ENCODE measurements around the gene RNU5B-1.
"Not testable (repeated sequence)": the region's sequence is repeated elsewhere in the genome, so short reads cannot be mapped to it uniquely, and the experiment has no call there.

Gene RNU5B-1

DNA sequence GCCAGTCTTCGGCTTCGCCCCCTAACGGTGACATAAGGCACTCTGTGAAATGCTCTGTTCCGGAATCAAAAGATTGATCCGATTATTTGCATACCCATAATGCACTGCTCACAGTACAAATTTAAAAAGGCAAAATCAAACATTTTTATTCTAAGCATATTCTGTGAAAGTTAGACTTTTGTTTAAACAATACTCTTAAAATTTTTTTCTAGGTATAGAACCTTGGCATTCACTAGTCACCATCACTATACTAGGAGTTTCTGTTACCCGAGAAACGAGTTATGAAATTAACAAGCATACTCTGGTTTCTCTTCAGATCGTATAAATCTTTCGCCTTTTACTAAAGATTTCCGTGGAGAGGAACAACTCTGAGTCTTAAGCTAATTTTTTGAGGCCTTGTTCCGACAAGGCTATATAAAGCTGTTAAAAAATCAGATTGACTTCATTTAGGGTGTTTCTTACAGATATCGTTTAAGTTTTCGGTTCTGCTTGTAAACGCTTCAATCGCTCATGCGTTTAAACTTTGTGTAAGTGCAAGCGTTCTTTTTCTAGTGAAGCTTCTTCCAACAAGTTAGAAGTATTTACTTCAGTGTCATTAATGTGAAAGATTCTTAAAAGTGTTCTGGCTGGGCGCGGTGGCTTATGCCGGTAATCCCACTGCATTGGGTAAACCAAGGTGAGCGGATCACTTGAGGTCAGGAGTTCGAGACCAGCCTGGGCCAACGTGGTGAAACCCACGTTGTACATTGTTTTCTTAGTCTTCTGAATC, at the start of gene RNU5B-1:
TSS of gene RNU5B-1 (plus strand) at position 297 of the 769 bp plus-strand sequence.
- DNase-seq = peak; percentile 97
- in situ Hi-C loops (cut with HindIII; ENCODE audit: low pct_ligation_motif_present, low pct_unique_long_range_greater_than_20kb, low sequenced_read_pairs) = no loop called here

DNA sequence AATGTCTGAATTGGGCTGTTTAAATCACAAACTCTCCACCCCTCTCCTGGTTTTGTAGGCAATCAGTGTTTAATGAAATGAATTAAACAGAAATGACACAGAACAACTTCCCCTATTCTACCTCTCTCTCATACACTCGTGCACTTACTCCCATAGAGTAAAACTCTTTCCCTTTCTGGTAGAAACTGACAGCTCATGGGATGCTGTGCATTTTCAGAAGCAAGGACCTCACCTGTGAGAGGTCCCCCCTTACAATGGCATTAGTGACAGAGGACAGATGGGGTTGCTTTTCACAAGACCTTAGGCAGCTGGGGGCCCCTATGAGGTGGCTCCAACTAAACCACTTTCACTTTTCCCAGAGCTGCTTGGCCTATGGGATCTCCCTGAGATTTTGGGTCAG, 49.7 kb upstream of the RNU5B-1 start:
- DNase-seq = no peak
- in situ Hi-C loops (cut with HindIII; ENCODE audit: low pct_ligation_motif_present, low pct_unique_long_range_greater_than_20kb, low sequenced_read_pairs) = no loop called here

DNA sequence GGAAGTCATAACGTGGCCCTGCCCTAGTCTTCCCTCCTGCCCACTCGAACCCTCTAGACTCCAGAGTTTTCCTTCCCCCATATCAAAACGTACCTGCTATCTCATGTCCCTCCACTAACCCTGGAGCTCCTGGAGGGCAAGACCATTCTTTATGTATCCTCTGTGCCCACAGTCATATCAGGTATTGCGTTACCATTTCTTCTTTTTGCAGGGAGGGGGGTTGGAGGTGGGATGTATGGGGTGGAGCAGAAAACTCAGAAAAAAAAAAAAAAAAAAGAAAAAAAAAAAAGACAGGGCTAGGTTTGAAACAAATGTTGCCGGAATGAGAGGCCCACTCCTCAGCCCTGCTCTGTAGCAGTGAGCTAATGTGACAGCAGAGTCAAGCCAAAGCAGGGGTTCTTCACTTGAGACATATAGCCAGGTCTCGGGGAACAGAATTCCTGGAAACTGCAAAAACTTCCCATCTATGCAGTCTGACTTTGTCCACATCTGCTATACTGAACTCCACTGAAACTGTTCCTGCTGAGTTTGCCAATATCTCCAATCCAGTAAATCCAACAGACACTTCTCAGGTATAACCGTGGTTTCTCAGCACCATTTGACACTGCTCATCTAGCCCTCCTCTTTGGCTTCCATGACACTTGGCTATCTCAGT, 48.9 kb upstream of the RNU5B-1 start:
- no peak for DNase-seq
- in situ Hi-C loops (cut with HindIII; ENCODE audit: low pct_ligation_motif_present, low pct_unique_long_range_greater_than_20kb, low sequenced_read_pairs) = no loop called here

DNA sequence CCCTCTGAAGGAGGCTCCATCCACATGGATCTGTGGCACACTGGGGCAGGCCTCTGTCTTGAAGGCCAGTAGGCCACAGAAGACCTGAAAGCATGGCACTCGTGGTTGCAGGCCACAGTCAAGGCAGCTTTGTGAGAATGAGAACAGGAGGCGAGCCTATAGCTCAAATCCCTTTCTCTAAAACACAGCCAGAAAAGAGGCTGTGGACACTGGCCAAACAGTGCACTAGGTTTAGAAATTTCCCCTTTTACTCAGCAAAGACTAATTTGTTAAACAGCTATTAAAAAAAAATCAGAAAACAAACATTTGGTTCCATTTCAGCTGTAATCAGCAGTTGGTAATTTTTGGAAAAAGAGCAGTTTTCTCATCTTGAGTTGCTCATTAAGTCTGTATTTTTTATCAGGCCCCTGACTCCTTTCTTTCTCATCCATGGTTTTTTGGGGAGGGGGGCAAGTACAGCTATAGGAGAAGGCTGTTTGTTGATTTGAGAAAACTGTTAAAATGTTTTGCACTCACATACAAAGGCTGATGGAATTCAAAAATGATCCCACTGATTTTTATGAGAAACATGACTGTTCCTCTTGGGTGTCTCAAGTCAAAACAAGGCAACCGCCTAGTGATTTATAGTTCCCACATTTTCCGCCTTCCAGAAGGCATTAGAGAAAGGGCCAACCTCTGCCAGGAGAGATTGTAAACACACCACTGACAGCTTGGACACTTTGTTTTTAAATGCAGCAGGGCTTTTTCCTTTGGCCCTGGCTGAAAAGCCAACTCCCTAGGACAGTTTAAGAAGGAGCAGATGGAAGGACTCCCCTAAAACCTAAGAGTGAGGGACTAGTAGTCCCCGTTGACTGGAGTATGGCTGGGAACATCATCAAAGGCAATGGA, 45.9 kb upstream of the RNU5B-1 start:
- in situ Hi-C loops (cut with HindIII; ENCODE audit: low pct_ligation_motif_present, low pct_unique_long_range_greater_than_20kb, low sequenced_read_pairs) = no loop called here
- no peak for DNase-seq

DNA sequence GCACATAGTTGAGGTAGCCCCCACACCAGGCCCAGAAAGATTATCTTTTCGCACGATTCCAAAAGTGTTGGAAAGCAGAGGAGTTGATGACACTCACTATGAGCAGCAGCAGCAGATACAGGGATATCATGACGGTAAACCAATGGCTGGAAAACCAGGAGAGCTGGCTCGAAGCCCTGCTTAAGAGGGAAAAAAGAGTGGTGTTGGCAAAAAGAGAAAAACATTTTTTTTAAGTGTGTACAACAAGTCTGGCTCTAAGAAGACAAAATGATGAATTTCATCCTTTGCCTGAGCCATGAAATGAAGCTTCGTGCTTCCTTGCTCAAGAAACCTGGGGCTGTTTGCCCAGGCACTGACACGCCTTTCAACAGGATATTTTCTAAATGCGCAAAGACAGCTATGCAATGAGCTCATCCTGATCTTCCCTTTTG, 45.1 kb upstream of the RNU5B-1 start:
- in situ Hi-C loops (cut with HindIII; ENCODE audit: low pct_ligation_motif_present, low pct_unique_long_range_greater_than_20kb, low sequenced_read_pairs) = no loop called here

DNA sequence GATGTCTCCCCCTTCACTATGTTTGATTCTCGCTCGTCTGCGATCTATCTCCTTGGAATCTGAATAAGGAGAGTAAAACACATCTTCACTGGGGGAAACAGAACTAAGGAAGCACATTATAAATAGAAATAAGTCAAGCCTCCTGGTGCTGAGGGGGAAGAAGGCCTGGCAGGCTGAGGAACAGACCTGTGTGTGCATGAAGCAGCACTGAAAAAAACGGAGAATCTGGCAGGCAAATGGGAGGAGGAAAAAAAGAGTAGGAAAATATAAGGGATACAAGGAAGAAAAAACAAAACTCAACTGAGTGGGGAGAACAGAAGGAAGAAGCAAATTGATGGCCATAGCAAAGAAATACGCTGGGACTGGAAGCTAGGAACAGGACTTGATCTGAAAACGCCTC, 43.5 kb upstream of the RNU5B-1 start:
- in situ Hi-C loops (cut with HindIII; ENCODE audit: low pct_ligation_motif_present, low pct_unique_long_range_greater_than_20kb, low sequenced_read_pairs) = no loop called here
- no peak for DNase-seq

More for the DNA sequence above, 45.1 kb upstream of the RNU5B-1 start:
- no peak for DNase-seq

DNA sequence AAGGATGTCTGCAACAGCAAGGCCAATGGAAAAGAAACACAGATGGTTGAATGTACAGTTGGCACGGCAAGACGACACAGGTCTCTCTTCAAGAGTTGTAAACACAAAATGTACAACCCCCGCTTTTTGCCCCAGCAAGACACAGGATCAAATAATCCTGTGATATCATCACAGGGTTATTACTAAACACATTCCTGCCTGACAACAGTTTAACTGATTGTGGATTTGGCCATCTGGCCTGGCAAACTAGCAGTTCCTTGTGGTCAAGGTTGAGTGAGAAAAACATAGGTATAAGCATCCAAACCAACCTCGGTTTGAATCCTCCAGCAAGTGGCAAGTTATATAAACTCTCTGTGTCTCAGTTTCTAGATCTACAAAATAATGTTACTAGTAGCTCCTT, 41.2 kb upstream of the RNU5B-1 start:
- in situ Hi-C loops (cut with HindIII; ENCODE audit: low pct_ligation_motif_present, low pct_unique_long_range_greater_than_20kb, low sequenced_read_pairs) = no loop called here
- DNase-seq = no peak

DNA sequence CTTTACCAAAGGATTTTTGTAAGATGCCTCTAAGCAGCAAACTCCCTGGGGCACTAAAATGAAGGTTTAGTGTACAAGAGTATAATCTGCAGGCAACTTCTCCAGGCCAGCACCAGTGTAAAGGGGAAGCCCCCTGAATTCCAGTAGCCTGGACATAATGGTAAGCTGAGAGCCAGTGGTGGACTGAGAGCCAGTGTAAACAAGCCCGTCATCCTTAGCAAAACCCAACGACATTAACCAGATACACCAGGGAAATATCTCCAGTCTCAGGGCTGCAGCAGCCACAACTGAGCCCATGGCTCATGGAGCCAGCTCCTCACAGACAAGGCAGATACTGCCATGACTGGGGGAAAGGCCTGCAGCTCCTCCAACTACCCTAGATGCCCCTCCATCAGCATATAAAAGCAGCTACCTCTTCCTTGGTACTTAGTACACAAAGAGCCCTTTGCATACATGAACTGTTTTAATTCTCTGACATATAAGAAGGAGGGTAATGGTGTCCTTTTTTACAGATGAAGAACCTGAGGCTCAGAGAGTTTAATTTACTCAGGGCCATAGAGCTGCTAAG, 39.5 kb upstream of the RNU5B-1 start:
- in situ Hi-C loops (cut with HindIII; ENCODE audit: low pct_ligation_motif_present, low pct_unique_long_range_greater_than_20kb, low sequenced_read_pairs) = no loop called here
- no peak for DNase-seq

DNA sequence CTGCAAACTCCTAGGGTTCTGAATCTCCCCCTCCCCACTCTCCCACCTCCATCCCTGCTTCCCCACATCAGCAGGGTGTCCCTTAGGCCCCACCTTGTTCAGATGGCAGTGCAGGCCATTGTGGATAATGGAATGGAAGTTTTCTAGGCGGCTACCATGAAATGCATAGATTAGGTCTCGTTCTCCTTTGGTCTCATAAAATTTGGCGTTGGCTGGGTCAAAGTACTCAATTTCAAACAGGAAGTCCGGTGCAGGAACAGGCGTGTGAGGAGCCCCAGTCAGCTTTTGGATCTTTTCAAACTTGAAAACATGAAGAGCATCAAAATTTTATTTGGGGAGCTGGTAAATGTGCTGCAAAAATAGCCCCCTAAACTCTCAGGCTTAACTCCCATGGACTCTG, 38.0 kb upstream of the RNU5B-1 start:
- no peak for DNase-seq
- in situ Hi-C loops (cut with HindIII; ENCODE audit: low pct_ligation_motif_present, low pct_unique_long_range_greater_than_20kb, low sequenced_read_pairs) = no loop called here

DNA sequence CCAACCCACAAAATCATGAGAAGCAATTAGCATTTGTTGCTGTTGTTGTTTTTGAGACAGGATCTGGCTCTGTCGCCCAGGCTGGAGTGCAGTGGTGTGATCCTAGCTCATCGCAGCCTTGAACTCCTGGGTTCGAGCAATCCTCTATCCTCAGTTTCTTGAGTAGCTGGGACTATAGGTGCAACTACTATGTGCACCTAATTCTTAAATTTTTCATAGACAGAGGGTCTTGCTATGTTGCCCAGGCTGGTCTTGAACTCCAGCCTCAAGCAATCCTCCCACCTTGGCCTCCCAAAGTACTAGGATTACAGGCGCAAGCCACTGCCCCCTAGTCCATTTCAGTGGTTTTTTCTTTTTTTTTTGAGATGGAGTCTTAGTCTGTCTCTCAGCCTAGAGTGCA, 36.1 kb upstream of the RNU5B-1 start:
- no peak for DNase-seq
- in situ Hi-C loops (cut with HindIII; ENCODE audit: low pct_ligation_motif_present, low pct_unique_long_range_greater_than_20kb, low sequenced_read_pairs) = no loop called here

DNA sequence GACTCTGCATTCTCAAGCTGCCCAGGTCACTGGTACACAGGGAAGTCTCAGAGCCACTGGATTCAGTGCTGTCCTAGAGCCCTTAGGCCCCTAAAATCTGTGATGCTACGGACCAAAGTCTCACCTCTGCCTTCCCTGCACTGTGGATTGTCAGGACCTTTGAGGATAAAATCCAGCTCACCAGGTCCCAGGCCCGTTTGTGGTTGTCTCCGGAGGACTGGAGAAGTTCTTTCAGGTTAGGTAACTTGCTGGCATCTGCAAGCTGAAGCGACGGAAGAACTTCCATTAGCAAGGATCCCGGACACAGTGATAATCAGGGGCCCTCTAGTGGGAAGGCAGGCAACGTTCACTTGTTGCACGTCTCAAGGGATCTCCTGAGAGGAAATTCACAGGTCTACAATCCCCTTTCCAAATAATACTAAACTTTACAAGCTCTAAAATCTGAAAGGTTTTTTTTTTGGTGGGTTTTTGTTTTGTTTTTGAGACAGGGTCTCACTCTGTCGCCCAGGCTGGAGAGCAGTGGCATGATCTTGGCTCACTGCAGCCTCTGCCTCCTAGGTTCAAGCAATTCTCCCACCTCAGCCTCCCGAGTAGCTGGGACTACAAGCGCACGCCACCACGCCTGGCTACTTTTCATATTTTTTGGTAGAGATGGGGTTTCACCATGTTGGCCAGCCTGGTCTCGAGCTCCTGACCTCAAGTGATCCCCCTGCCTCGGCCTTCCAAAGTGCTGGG, 33.5 kb upstream of the RNU5B-1 start:
- in situ Hi-C loops (cut with HindIII; ENCODE audit: low pct_ligation_motif_present, low pct_unique_long_range_greater_than_20kb, low sequenced_read_pairs) = not testable (repeated sequence)
- peak; percentile 66 for DNase-seq

DNA sequence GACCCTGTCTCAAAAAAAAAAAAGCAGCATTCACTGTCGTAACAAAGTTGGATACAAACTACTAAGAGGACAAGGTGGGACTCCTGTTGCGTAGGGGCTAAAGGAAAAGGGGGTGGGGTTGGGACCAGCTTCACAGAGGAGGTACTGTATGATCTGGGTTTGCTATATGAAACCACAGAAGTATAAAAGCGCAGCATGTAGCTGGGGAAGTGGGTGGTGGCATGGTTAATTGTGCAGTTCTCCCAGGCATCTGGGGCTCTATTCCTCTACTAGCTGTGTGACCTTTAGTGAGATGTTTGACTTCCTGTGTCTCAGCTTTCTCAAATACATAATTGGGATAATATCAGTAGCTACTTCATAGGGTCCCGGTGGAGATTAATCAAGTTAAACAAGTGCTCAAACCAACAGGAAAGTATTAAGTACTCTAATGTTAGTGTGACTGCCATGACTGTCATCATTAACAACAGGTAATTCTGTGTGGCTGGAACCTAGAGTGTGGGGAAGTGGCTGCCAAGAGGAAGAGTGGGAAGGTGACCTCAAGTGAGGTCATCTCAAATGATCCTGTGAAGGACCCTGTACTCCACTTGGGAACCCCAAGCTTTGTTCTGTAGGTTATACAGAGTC, 29.3 kb upstream of the RNU5B-1 start:
- in situ Hi-C loops (cut with HindIII; ENCODE audit: low pct_ligation_motif_present, low pct_unique_long_range_greater_than_20kb, low sequenced_read_pairs) = no loop called here
- DNase-seq = no peak

DNA sequence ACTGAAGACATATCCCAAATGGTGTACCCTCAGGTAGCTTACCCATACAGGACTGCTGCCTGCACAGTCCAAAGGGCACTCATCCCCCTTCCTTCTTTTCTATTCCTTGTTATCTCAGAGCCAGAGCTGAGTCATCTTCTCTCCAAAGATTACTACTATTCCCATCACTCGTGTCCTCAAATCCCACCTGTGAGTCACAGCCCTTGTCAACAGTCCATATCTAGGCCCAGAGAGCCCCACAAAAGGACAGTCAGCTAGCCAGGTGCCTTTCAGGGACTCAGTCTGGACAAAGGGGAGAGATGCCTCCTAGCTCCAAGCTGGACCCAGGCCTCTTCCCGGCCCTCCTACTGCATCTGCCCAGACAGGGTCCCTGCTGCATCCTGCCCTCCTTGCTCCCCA, 28.8 kb upstream of the RNU5B-1 start:
- no peak for DNase-seq
- in situ Hi-C loops (cut with HindIII; ENCODE audit: low pct_ligation_motif_present, low pct_unique_long_range_greater_than_20kb, low sequenced_read_pairs) = no loop called here

DNA sequence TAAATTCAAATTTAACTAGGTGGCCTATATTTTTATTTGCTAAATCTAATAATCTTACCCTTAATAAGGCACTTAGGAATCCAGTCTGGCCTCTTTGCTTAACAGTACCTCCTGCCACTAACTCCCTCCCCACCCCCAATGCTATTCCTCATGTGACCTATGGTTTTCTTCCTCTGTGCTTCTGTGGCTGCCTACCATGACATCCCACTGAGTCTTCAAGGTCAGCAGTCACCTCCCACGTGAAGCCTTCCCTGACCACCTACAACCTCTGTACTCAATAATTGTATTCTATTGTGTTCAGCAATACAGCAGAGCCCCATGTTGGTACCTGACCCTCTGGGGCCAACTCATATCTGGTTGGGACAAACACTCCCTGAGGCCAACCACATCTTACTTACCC, 27.5 kb upstream of the RNU5B-1 start:
- in situ Hi-C loops (cut with HindIII; ENCODE audit: low pct_ligation_motif_present, low pct_unique_long_range_greater_than_20kb, low sequenced_read_pairs) = no loop called here
- DNase-seq = no peak

DNA sequence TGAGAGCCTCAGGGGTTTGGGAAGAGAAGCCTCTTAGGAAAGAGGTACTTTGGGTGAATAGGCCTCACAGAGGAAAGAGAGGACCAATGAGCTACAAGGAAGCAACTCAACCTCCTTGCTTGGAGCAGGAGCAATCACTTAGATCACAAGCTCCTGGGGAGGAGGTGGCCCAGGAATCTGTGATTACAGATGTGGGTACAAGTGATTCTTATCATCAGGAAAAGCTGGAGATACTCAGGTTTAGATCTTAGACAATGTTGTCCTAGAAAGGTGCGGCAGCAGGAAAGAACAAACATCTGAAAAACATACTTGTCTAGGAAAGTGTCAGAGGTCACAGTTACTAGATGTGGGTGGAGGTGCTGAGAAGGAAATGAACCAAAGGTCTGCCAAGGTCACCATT, 26.0 kb upstream of the RNU5B-1 start:
- in situ Hi-C loops (cut with HindIII; ENCODE audit: low pct_ligation_motif_present, low pct_unique_long_range_greater_than_20kb, low sequenced_read_pairs) = no loop called here
- DNase-seq = no peak

DNA sequence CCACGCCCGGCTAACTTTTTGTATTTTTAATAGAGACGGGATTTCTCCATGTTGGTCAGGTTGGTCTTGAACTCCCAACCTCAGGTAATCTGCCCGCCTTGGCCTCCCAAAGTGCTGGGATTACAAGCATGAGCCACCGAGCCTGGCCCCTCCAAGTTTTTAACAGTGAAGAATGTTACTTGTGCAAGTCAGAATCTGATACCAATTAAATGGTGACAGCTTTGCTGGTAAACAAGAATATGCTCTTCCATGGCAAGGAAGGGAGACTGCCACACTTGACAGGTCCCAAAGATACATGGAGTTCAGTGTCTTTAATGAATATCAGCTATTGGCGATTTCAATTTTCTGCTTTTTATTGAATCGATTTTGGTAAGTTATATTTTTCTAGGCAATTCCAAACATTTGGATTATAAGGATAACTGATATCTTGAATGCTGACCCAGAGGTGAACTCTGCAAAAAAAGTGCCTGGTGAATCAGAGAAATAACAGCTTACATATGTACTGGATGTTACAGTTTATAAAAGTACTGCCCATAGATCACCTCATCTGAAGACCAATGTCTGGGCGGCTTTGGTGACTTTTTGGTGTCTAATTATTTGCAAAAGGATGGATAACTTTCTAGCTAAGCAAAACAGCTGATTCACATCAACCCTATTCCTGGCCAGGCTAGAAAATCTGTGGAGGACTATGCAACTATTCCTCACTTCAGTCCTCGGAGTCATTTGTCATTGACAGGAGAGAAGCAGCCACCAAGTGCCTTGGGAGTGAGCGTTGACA, 19.0 kb upstream of the RNU5B-1 start:
- in situ Hi-C loops (cut with HindIII; ENCODE audit: low pct_ligation_motif_present, low pct_unique_long_range_greater_than_20kb, low sequenced_read_pairs) = no loop called here
- DNase-seq = no peak

DNA sequence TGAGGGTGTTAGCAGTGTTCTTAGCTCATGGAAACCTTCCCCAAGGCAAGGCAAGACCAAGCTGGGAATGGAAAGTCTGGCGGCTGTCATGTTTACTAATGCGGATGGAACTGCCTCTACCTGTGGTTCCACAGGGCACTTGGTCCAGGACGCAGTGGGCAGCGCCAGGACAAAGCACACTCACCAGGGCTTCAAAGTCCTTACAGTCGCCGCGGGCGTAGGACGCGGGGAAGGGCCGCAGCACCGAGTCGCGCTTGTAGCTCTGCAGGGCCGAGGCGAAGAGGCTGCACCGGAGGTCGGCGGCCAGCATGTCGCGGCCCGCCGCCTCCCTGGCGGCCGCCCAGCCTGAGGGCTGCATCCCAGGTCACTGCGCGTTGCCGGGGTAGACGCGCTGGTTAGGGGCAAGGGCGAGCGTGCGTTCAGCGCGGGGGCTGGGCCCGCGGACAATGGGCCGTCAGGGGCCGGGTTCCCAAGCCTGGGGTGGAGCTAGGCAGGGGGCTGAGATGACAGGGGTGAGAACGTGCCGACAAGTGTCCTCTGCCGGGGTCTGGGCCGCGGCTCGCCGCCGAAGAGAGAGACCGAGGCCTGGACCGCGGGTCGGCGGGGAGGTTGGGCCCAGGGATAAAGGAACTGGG, 18.3 kb upstream of the RNU5B-1 start:
- in situ Hi-C loops (cut with HindIII; ENCODE audit: low pct_ligation_motif_present, low pct_unique_long_range_greater_than_20kb, low sequenced_read_pairs) = no loop called here
- peak; percentile 31 for DNase-seq

Measured in ACHN (cell line).